Sigmoid colon (tissue), 4 donors: ENCODE measurements around the gene GTPBP3.

ENCODE experiments used
- POLR2AphosphoS5 ChIP-seq, 4 donors: sonication (generic); formaldehyde crosslinking; IDR thresholded peaks; one replicate each; pipeline ENCODE4 v1.6.1; 2017; ENCODE audit warnings: antibody characterized with exemption in 4 of 4
- TF ChIP-seq, protein P1 (sequence below), 4 experiments: fragments of 450-650 bp in 3 of 4; fragments of 200-600 bp in 1 of 4; IDR thresholded peaks; one replicate each; pipeline ENCODE4 v1.5.1; 2016 to 2019; ENCODE audit warnings: antibody characterized with exemption in 4 of 4, mild to moderate bottlenecking in 3 of 4, moderate library complexity in 2 of 4

- TF ChIP-seq, protein P1, sequence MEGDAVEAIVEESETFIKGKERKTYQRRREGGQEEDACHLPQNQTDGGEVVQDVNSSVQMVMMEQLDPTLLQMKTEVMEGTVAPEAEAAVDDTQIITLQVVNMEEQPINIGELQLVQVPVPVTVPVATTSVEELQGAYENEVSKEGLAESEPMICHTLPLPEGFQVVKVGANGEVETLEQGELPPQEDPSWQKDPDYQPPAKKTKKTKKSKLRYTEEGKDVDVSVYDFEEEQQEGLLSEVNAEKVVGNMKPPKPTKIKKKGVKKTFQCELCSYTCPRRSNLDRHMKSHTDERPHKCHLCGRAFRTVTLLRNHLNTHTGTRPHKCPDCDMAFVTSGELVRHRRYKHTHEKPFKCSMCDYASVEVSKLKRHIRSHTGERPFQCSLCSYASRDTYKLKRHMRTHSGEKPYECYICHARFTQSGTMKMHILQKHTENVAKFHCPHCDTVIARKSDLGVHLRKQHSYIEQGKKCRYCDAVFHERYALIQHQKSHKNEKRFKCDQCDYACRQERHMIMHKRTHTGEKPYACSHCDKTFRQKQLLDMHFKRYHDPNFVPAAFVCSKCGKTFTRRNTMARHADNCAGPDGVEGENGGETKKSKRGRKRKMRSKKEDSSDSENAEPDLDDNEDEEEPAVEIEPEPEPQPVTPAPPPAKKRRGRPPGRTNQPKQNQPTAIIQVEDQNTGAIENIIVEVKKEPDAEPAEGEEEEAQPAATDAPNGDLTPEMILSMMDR (IDR thresholded peaks at IDR 0.05): no peak
- TF ChIP-seq POLR2AphosphoS5 (IDR thresholded peaks at IDR 0.05): no peak
These were observed 40.4 kb upstream of the GTPBP3 start for GRCh38 chr19:17296976-17297375.
